ENCODE data around the gene KIF16B.
"Not testable (repeated sequence)": the region's sequence is repeated elsewhere in the genome, so short reads cannot be mapped to it uniquely, and the experiment has no call there.

KIF16B gene

DNA sequence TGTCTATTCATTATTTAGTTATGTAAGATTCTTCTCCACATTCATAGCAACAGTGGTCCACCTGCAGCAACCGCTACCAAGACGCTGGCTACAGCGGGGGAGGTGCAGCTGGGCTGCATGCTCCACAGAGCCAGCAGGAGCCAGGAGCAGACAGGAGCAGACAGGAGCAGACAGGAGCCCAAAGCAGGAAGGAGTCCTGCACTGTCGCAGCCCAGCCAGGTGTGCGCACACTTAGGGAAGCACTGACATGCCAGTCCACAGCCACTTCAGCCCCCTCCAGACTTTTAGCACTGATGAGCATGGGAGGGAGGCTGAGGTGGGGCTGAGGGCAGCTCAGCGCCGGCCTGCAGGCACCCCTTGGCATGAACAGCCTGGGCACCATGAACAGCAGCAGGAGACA, 19.6 kb downstream of the KIF16B start:
- no peak for DNase-seq

DNA sequence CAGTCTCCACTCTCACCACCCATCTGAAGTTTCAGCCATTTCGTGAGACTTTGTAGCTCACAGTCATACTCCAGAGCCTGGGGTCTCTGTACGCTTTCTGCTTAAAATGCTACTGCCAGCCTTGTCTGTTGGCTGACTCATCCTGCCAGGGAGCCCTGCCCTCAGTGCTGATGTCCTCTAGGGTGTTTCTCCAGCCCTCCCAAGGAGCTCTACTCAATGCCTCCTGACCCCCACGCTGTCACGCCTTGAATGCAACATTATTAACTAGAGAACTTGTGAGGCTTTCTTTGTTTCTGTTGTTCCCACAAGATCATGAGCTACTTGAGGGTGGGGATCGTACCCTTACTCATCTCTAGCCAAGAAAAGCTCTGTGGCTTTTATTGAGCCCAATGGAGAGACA, 20.1 kb downstream of the KIF16B start:
- DNase-seq, result no peak

DNA sequence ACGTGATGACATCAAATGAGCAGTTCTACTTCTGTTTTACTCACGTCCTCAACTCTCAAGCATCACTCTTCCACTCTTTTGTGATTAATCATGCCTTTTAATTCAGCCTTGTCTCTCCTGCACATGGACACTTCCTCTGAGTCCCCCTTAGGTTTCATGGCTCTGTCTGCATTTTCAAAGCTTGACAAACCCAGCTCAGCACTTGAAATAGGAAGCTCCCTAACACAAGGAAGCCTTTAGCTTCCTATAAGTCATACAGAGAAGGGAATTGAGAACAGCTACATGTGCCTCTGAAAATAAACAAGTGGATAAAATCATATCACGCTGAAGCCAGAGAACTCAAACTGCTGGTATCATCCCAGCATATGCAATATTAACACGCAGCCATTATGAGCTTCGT, 21.2 kb downstream of the KIF16B start:
- no peak for DNase-seq

DNA sequence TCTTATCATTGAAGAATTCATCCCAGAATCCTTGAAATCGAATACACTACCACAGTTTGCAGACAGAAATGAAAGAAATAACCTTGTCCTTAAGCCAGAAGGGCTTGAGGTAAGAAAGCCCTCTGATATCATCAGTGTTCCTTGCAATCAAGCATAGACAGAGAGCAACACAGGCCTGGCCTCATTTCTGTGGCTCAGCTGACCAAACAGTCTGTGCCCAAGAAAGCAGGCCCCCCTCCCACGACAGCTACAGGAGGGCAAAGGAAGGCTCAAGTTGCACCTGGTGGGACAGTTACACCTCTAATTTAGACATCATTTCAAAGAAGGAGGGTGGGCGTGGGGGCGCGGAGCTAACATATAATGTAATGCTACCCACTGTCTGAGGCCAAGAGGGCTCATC, 21.6 kb downstream of the KIF16B start:
- DNase-seq, result no peak

DNA sequence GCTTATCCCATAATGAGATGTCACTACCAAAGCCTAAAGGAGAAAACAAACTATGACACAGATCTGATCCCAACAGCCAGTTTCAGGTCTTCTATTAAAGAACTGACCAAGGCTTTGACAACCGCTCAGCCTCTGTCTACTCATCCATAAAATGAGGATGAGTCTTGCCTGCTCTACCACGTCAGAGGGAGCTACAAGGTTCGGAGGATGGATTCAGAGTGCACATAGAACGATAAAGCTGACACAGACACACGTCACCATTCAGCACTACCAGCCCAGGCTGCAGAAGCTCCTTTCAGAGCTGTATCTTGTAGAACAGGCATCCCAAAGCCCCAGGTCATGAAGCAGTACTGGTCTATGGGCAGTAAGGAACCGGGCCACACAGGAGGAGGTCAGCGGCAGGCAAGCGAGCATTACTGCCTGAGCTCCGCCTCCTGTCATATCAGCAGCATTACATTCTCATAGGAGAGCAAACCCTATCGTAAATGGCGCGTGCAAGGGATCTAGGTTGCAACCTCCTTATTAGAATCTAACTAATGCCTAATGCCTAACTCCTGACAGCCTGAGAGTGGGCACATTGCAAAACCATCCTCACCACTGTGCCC, 25.1 kb downstream of the KIF16B start:
- DNase-seq, result no peak

DNA sequence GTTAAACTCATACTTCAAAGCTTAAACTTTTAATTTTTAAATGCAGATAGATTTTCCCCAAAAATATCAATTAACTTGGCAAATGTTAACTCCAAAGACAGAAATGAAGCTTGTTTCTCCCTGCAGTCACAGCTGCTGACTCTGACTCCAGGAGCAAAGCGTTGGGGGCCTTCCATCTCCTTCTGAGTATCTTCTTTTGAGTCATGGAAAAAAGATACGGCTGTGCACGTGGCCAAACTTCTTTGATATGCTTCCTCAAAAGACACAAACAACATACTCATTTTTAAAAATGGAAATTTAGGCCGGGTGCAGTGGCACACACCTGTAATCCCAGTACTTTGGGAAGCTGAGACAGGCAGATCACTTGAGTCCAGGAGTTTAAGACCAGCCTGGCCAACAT, 28.3 kb downstream of the KIF16B start:
- no peak for DNase-seq

DNA sequence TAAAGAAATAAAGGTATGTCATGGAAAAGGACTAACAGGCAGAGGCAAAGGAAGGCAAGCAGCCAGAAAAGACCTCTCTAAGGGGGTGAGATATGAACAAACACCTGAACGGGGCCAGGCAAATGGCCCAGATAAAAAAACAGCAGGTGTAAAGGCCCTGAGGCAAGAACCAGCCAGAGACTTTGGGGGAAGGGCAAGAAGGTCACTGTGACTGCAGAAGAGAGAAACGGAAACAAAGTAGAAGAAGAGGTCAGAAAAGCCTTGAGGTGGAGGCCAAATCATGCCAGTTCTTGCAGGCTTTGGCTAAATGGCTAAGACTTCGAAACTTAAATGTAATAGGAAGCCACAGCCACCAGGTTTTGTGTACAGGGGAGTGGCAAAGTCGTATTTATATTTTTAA, 30.8 kb downstream of the KIF16B start:
- DNase-seq, result no peak

DNA sequence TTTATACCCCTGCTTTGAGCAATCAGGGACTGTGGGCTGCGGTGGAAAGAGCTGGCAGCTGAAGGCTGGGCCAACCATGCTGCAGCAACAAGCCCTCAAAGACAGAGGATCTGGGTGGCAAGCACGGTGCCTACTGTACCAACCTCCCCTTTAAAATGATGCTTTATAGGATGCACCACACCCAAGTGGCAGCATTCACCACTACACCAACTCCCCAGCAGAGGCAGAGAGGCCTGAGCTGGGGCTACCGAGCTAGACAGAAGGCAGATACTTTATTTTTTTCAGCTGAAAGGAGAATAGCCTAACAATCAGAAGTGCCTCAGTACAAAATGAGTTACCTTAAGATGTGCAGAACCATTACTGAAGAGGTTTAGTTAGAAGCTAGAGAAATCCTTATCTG, 31.4 kb downstream of the KIF16B start:
- DNase-seq, result no peak

DNA sequence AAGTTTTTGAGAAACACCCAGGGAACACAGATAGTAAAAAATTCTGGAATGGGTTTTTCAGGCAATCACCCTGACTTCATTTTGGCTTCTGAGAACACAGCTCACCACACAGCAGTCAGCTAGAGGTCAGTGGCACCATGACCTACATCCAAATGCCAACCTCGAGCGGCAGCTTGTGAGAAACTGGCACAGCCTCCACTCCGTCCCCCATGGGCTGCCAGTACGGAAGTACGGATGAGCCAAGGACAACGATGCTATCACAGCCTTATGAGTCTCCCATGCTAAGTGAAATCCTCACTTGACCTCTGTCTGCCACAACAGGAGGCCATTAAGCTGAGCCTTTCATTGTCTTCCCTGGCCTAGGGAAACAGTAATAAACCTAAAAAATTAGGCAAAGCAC, 32.0 kb downstream of the KIF16B start:
- no peak for DNase-seq

DNA sequence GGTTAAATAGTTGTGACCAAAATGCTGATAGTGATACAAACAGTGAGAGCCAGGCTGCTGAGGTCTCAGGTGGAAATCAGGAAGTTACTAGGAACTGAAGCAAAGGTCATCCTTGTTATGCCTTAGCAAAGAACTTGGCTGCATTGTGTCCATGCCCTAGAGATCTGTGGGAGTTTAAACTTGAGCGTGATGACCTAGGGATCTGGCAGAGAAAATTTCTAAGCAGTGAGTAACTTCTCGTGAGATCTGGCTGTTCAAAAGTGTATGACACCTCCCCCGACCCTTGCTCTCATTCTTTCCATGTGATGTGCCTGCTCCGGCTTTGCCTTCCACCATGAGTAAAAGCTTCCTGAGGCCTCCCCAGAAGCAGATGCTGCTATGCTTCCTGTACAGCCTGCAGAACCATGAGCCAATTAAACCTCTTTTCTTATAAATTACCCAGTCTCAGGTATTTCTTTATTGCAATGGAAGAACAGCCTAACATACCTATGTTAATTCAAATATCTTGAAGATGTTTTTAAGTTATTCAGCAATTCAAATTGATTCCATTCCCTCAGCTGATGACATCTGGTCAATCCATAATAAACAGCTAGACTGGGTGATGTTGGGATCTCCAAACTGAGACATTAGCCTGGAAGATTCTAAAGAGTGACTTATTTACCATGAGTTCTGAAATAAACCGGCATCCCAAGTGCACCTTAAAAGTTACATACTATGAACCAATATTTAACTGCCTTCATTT, 33.8 kb downstream of the KIF16B start:
- no peak for DNase-seq

DNA sequence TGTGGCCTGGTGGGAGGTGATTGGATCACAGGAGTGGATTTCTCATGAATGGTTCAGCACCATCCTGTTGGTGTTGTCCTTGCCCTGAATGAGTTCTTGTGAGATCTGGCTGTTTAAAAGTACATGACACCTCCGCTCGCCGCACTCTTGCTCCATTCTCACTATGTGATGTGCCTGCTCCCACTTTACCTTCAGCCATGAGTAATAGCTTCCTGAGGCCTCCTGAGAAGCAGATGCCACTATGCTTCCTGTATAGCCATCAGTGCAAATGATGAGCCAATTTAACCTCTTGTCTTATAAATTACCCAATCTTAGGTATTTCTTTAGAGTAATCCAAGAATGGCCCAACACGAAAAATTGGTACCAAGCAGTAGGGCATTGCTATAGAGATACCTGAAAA, 34.5 kb downstream of the KIF16B start:
- DNase-seq, result no peak

DNA sequence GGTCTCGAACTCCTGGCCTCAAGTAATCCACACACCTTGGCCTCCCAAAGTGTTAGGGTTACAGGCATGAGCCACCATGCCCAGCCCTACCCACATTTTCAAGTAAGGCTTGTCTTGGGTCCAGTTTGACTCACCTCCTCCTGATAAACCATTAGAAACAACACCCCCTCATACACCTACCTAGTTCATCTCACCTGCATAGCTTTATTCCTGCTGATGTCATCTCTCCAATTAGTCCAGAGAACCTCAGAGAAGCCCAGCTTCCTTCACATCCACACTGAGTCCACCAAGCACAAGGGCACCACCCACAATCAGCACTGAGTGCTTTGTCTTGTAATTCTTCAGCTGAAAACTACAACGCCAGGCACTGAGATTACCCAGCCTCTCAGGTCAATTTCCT, 35.3 kb downstream of the KIF16B start:
- no peak for DNase-seq

DNA sequence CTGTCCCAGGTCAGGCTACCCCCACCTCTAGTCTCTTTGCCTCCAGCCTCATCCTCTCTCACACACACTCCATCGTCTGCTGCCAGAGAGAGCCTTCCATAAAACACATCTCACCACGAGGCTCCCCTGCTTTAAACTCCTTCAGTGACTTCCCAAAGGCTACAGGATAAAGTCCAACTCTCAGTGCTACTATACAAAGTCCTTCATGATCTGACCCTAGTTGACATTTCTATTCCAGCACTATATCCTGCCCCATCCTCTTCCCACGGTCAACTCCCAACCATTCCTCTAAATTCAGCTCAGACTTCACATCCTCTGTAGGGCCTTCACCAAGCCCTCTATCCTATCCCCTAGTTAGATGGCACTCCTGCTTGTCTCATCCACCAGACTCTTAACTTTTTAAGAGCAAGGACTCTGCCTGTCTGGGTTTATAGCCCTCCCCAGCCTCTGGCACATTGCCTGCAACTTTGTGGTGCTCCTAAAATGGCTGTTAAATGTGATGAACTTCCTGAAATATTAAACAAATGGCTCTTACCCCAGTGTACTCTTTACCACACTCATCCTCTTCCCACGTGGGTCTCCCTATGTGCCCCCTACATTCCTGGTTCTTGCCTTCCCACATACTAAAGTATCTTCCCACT, 36.1 kb downstream of the KIF16B start:
- no peak for DNase-seq

DNA sequence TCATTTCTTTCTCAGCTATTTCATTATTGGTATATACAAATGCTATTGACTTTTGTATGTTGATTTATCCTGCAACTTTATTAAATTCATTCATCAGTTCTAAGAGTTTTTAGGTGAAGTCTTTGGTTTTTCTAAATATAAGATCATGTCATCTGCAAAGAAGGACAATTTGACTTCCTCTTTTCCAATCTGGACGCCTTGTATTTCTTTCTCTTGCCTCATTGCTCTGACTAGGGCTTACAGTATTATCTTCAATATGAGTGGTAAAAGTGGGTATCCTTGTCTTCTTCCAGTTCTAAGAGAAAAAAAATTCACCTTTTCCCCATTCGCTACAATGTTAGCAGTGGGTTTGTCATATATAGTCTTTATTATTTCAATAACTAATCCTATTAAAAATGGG, 38.0 kb downstream of the KIF16B start:
- no peak for DNase-seq

DNA sequence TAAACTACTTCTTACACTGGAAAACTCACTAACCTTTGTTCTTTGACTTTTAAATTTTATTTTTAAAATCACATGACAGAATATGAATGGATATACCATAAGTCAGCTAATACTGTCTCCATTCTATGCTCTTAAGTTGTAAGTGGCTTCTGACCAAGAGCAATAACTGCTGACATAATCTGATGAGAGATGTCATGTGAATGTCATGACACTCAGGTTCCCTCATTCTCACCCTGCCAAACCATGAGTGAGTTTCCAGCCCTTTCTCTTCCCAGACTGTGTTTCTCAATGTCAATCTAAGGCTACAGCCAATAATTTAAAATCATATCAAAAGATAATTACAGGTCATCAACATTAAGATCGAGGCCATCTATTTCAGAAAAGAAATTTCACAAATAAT, 39.7 kb downstream of the KIF16B start:
- DNase-seq, result no peak

DNA sequence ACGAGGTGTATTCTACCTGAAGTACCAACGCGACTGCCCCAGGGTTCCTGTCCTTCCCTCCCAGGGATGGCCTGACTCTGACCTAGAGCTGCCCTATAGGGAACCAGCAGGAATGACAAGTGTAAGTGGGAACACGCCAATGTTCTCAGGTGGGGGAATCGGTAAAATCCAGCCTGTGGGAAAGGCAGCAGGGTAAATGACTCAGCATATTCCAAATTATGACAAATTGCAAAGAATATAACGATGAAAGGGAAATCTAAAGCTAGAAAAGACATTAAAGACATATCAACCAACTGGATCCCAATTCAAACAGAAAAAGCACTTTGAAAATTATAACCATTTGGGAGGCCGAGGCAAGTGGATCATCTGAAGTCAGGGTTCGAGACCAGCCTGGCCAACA, 41.8 kb downstream of the KIF16B start:
- no peak for DNase-seq

DNA sequence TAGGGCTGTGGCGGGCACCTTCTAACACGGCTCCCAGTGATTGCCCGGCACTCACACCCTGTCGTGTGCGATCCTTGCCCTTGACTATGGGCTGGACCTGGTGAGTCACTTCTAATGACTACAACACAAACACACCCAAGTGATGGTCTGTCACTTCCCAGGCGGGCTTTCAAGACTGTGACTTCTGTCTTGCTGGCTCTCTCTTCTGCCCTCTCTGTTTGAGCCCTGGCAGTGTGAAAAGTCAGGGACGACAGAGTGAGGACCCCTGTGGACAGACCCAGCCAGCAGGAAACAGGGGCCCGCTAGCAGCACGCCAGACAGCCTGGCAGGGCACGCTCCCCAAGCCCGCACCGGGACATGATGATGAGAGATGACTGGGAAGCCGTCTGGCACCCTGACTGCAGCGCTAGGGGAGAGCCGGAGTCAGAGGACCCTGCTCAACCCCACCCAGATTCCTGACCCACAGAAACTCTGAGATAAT, 43.0 kb downstream of the KIF16B start:
- DNase-seq, result no peak

DNA sequence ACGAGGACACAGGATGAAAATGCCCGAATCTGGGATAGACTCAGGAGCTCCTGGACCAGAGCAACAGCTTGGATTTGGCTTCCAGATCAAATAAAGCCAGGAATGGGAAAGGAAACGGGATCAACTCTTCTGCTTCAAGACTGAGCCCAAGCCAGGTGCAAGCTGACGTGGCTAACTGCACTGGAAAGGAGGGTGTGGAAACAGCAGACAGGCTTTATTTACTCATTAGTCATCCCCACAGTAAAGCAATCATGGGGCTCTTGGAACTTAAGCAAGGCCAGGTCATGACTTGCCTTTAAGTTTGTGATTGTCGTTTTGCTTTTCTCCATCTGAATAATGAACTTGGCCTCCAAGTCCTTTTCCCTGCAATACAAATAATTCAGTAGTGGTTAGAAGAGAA, 45.2 kb downstream of the KIF16B start:
- DNase-seq, result no peak

DNA sequence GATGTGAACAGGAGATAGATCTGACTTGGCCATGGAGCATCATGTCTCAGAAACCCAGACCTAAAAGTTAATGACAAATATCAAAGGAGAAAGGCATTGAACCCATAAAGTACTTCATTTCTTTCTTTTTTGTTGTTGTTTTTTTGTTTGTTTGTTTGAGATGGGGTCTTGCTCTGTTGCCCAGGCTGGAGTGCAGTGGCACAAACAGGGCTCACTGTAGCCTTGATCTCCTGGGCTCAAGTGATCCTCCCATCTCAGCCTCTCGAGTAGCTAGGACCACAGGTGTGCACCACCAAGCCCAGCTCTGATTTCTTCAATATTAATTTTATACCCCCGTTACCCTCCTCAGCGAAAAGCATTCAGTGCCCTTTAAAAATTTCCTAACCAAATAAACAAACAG, 45.8 kb downstream of the KIF16B start:
- DNase-seq, result no peak

DNA sequence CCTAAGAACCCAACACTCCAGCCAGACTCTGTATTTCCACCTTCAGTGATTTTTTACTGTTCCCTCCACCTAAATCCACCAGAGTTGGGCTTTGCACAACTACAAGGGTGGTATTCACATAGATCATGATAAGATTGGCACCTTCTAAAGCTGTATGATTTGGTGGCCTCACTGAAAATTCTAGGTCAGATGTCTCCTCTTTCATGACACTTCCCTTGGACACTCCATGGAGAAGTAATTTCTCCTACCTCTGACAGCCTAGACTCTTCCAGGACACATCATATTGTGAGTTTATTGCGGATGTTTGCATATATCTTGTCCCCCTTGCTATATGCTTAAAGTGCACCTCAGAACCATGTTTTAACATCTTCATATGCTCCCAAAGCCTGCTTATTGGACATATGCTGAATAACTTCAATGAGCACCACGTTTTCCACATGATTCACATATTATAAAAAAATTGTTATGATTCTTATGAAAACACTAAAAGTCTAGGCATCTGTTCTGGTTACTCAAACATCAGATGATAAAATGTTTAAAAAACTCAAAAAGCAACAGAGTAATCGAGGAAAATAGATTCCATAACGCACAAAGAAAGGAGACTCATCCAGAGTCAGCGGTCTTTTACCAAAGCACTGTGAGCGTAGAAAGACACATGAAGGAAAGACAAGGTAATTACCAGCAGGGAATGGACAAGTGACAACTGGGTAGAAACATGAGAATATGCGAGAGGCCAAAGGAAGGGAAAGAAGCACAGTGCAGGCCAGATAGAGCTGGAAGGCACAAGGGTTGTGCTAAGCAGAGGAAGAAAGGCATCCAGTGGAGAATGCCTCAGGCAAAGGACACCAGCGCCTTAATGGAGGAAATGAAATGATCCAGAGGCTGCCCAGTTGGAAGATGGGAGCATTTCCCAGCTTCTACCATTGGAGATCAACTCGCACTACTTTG, 46.5 kb downstream of the KIF16B start:
- no peak for DNase-seq

DNA sequence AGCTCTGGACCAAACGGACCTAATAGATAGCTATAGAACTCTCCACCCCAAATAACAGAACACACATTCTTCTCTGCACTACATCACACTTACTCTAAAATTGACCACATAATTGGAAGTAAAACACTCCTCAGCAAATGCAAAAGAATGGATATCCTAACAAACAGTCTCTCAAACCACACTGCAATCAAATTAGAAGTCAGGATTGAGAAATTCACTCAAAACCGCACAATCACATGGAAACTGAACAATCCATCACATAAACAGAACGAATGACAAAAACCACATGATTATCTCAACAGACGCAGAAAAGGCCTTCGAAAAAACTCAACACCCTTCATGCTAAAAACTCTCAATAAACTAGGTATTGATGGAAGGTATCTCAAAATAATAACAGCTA, 50.6 kb downstream of the KIF16B start:
- DNase-seq, result not testable (repeated sequence)

DNA sequence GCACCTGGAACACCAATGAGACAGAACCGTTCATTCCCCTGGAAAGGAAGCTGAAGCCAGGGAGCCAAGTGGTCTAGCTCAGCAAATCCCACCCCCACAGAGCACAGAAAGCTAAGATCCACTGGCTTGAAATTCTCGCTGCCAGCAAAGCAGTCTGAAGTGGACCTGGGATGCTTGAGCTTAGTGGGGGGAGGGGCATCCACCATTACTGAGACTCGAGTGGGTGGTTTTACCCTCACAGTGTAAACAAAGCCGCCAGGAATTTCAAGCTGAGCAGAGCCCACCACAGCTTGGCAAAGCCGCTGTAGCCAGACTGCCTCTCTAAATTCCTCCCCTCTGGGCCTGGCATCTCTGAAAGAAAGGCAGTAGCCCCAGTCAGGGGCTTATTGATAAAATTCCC, 53.1 kb downstream of the KIF16B start:
- no peak for DNase-seq

DNA sequence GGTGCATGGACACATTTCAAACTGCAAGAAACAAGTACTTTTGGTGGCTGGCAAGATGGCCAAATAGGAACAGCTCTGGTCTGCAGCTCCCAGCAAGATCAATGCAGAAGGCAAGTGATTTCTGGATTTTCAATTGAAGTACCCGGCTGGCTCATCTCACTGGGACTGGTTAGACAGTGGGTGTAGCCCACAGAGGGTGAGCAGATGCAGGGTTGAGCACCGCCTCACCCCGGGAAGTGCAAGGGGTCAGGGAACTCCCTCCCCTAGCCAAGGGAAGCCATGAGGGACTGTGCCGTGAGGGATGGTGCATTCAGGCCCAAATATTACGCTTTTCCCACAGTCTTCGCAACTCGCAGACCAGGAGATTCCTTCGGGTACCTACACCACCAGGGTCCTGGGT, 53.6 kb downstream of the KIF16B start:
- DNase-seq, result not testable (repeated sequence)

DNA sequence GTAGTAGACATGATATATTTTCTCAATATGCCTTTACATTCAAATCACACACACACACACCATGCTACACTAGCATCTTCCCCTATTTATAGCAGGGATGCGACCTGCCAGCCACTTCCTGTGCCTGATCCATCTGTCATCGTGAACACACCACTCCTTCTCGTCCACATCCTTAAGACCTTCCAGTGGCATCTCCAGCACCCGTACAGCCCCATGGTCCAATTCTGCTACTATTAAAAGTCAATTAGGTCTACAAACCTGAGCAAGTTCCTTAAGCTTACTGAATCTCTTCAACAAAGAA, 54.5 kb downstream of the KIF16B start:
- DNase-seq, result no peak

All from activated CD4-positive, CD25-positive, alpha-beta regulatory T cell (primary cell).